Ishikawa (cell line): ENCODE results near the gene ZKSCAN2.

ENCODE experiments used
- CEBPB ChIP-seq: IDR thresholded peaks from 2 replicates; pipeline ENCODE4 v1.6.1; 2012
- CREB1 ChIP-seq: IDR thresholded peaks from 2 replicates; pipeline ENCODE4 v1.6.1; 2012; ENCODE audit warnings: low read depth
- EGR1 ChIP-seq: IDR thresholded peaks from 2 replicates; pipeline ENCODE4 v1.6.1; 2012
- EP300 ChIP-seq: IDR thresholded peaks from 2 replicates; pipeline ENCODE4 v1.6.1; 2012; ENCODE audit warnings: borderline replicate concordance
- RAD21 ChIP-seq: IDR thresholded peaks from 2 replicates; pipeline ENCODE4 v1.6.1; 2012; ENCODE audit warnings: low read depth
- TAF1 ChIP-seq: IDR thresholded peaks from 2 replicates; pipeline ENCODE4 v1.6.1; 2012; ENCODE audit warnings: low read depth, mild to moderate bottlenecking
- TCF12 ChIP-seq: IDR thresholded peaks from 2 replicates; pipeline ENCODE4 v1.6.1; 2012; ENCODE audit warnings: low read depth
- TEAD4 ChIP-seq: IDR thresholded peaks from 2 replicates; pipeline ENCODE4 v1.6.1; 2012
- YY1 ChIP-seq: IDR thresholded peaks from 2 replicates; pipeline ENCODE4 v1.6.1; 2012; ENCODE audit warnings: low read depth
- ZBTB7A ChIP-seq: IDR thresholded peaks from 2 replicates; pipeline ENCODE4 v1.6.1; 2012; ENCODE audit warnings: low read depth
- TF ChIP-seq, protein P1 (sequence below): IDR thresholded peaks from 2 replicates; pipeline ENCODE4 v1.6.1; 2012; ENCODE audit warnings: low read depth, mild to moderate bottlenecking
- TF ChIP-seq, protein P2 (sequence below): IDR thresholded peaks from 2 replicates; pipeline ENCODE4 v1.6.1; 2012
- TF ChIP-seq, protein P3 (sequence below): IDR thresholded peaks from 2 replicates; pipeline ENCODE4 v1.6.1; 2012

DNA sequence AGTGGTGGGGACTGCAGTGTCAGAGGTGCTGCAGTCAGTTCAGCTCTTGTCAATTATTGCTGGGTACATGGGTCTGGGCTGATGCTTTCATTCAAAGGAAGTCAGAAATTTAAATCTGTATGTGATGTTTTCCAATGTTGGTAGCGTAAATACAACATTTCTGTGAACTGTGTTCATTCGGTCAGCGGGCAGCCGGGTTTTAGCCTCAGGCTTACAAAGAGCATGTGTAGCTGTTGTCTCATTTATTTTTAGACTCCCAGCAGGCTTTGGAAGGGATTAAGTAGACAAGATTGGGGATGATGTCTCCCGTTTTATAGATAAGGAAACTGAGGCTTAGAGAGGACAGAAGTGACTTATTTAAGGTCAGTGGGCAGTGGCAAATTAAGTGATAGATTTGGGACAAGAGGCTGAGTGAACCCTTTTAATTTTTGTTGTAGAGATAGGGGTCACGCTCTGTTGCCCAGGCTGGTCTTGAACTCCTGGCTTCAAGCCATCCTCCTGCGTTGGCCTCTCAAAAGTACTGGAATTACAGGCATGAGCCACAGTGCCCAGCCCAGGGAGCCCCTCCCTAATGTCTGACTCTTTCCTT lies 32.8 kb downstream of the ZKSCAN2 start:
- TF ChIP-seq, protein P1, sequence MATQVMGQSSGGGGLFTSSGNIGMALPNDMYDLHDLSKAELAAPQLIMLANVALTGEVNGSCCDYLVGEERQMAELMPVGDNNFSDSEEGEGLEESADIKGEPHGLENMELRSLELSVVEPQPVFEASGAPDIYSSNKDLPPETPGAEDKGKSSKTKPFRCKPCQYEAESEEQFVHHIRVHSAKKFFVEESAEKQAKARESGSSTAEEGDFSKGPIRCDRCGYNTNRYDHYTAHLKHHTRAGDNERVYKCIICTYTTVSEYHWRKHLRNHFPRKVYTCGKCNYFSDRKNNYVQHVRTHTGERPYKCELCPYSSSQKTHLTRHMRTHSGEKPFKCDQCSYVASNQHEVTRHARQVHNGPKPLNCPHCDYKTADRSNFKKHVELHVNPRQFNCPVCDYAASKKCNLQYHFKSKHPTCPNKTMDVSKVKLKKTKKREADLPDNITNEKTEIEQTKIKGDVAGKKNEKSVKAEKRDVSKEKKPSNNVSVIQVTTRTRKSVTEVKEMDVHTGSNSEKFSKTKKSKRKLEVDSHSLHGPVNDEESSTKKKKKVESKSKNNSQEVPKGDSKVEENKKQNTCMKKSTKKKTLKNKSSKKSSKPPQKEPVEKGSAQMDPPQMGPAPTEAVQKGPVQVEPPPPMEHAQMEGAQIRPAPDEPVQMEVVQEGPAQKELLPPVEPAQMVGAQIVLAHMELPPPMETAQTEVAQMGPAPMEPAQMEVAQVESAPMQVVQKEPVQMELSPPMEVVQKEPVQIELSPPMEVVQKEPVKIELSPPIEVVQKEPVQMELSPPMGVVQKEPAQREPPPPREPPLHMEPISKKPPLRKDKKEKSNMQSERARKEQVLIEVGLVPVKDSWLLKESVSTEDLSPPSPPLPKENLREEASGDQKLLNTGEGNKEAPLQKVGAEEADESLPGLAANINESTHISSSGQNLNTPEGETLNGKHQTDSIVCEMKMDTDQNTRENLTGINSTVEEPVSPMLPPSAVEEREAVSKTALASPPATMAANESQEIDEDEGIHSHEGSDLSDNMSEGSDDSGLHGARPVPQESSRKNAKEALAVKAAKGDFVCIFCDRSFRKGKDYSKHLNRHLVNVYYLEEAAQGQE, result no peak
- TF ChIP-seq TAF1, result no peak
- TF ChIP-seq YY1, result no peak
- TF ChIP-seq CREB1, result no peak
- no peak for TF ChIP-seq EP300
- TF ChIP-seq, protein P2, sequence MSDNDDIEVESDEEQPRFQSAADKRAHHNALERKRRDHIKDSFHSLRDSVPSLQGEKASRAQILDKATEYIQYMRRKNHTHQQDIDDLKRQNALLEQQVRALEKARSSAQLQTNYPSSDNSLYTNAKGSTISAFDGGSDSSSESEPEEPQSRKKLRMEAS, result no peak
- TF ChIP-seq, protein P3, sequence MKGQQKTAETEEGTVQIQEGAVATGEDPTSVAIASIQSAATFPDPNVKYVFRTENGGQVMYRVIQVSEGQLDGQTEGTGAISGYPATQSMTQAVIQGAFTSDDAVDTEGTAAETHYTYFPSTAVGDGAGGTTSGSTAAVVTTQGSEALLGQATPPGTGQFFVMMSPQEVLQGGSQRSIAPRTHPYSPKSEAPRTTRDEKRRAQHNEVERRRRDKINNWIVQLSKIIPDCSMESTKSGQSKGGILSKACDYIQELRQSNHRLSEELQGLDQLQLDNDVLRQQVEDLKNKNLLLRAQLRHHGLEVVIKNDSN, result no peak
- no peak for TF ChIP-seq TEAD4
- TF ChIP-seq EGR1, result no peak
- TF ChIP-seq RAD21, result no peak
- TF ChIP-seq CEBPB, result no peak
- no peak for TF ChIP-seq ZBTB7A
- no peak for TF ChIP-seq TCF12
